Astrocyte of the spinal cord (primary cell): ENCODE measurements around the gene FAM111B.

ENCODE experiments used
- DNase-seq: peaks from one replicate; pipeline ENCODE4 v3.0.0; 2011; ENCODE audit warnings: low read depth, low spot score
- H3K4me3 ChIP-seq: 2 replicates; pipeline ENCODE4 v1.5.1; 2011; ENCODE audit warnings: low read depth, mild to moderate bottlenecking, low read length, moderate library complexity
- CTCF ChIP-seq: IDR thresholded peaks from 2 replicates; pipeline ENCODE4 v1.5.1; 2012; ENCODE audit warnings: low read depth, mild to moderate bottlenecking, low read length, inconsistent platforms
- in situ Hi-C: cut with HindIII; loops from 2 replicates; pipeline ENCODE4 v1.10.0; 2017; ENCODE audit warnings: low sequenced_read_pairs

FAM111B gene

GRCh38 chr11:59173080-59173963, 66.3 kb downstream of the FAM111B start:
- no peak for TF ChIP-seq CTCF
- H3K4me3 ChIP-seq: peak overlapping the region; percentile 56
- in situ Hi-C loops: no loop called here
- DNase-seq: no peak

- no peak overlapping the region for H3K4me3 ChIP-seq
- TF ChIP-seq CTCF: no peak
- no peak for DNase-seq
- in situ Hi-C loops: no loop called here
Measured at GRCh38 chr11:59173964-59174663, 67.1 kb downstream of the FAM111B start.

GRCh38 chr11:59174664-59175033, 67.6 kb downstream of the FAM111B start:
- no peak overlapping the region for H3K4me3 ChIP-seq

GRCh38 chr11:59175091-59175501, 68.1 kb downstream of the FAM111B start:
- DNase-seq: no peak
- no peak for TF ChIP-seq CTCF
- in situ Hi-C loops: no loop called here
- no peak overlapping the region for H3K4me3 ChIP-seq

More at GRCh38 chr11:59174664-59175033, 67.6 kb downstream of the FAM111B start:
- in situ Hi-C loops: no loop called here
- TF ChIP-seq CTCF: no peak
- DNase-seq: no peak

GRCh38 chr11:59176330-59176729, 69.3 kb downstream of the FAM111B start:
- no peak overlapping the region for H3K4me3 ChIP-seq
- TF ChIP-seq CTCF: no peak
- in situ Hi-C loops: no loop called here
- no peak for DNase-seq
